Measurements from ENCODE around the gene SFSWAP.

The SFSWAP gene

GRCh38 chr12:131816495-131816894 is 105.6 kb downstream of the SFSWAP start:
- DNase-seq (ENCODE audit: low spot score) = no peak

GRCh38 chr12:131817241-131817640 is 106.4 kb downstream of the SFSWAP start:
- DNase-seq (ENCODE audit: low spot score) = no peak

GRCh38 chr12:131818821-131819585 is 108.1 kb downstream of the SFSWAP start:
- DNase-seq (ENCODE audit: low spot score) = no peak

- no peak for DNase-seq (ENCODE audit: low spot score)
Observed at GRCh38 chr12:131824450-131824849, 113.6 kb downstream of the SFSWAP start.

- no peak for DNase-seq (ENCODE audit: low spot score)
Observed at GRCh38 chr12:131825146-131825892, 114.4 kb downstream of the SFSWAP start.

GRCh38 chr12:131826097-131826928 is 115.4 kb downstream of the SFSWAP start:
- DNase-seq (ENCODE audit: low spot score) = no peak

- DNase-seq (ENCODE audit: low spot score) = no peak
Observed at GRCh38 chr12:131827961-131828534, 117.2 kb downstream of the SFSWAP start, which contains the start of gene MMP17. Gene MMP17, plus strand, starts transcription at chr12:131828393. Its CDS starts 102 bp downstream, at chr12:131828495.

- no peak for DNase-seq (ENCODE audit: low spot score)
Observed at GRCh38 chr12:131828671-131829355, 117.9 kb downstream of the SFSWAP start.

- DNase-seq (ENCODE audit: low spot score) = no peak
Observed at GRCh38 chr12:131829356-131829747, 118.5 kb downstream of the SFSWAP start.

- no peak for DNase-seq (ENCODE audit: low spot score)
Observed at GRCh38 chr12:131829791-131830334, 119.0 kb downstream of the SFSWAP start.

- DNase-seq (ENCODE audit: low spot score) = peak; percentile 83
Observed at GRCh38 chr12:131830335-131830913, 119.5 kb downstream of the SFSWAP start.

- DNase-seq (ENCODE audit: low spot score) = peak; percentile 84
Observed at GRCh38 chr12:131830914-131831571, 120.2 kb downstream of the SFSWAP start.

GRCh38 chr12:131831635-131832041 is 120.7 kb downstream of the SFSWAP start:
- no peak for DNase-seq (ENCODE audit: low spot score)

GRCh38 chr12:131832321-131833231 is 121.7 kb downstream of the SFSWAP start:
- DNase-seq (ENCODE audit: low spot score) = no peak

- no peak for DNase-seq (ENCODE audit: low spot score)
Observed at GRCh38 chr12:131833288-131833895, 122.5 kb downstream of the SFSWAP start.

- DNase-seq (ENCODE audit: low spot score) = no peak
Observed at GRCh38 chr12:131833896-131834641, 123.2 kb downstream of the SFSWAP start.

GRCh38 chr12:131834798-131835615 is 124.1 kb downstream of the SFSWAP start:
- no peak for DNase-seq (ENCODE audit: low spot score)
